Lower lobe of right lung (tissue), 2 donors: ENCODE results near the gene SLC47A2. TPM values are rescaled to one million over a fixed set of nuclear protein-coding genes. Genes with fewer than 3 reads are reported as not detected.

ENCODE experiments used
- ATAC-seq, 2 donors: fragments of 200-7000 bp; cut with Tn5 transposase; one replicate each; pipeline ENCODE4 v1.9.1; 2020 to 2022; ENCODE audit warnings: mild to moderate bottlenecking in 2 of 2, moderate library complexity in 2 of 2
- DNase-seq: peaks from one replicate; pipeline ENCODE4 v3.0.0-alpha.2; 2020
- H3K27ac ChIP-seq: fragments of 200-600 bp; one replicate; pipeline ENCODE4 v1.8.0; 2022
- H3K27me3 ChIP-seq: fragments of 200-600 bp; one replicate; pipeline ENCODE4 v1.8.0; 2022; ENCODE audit warnings: low read depth
- H3K36me3 ChIP-seq: fragments of 200-600 bp; one replicate; pipeline ENCODE4 v1.8.0; 2022; ENCODE audit warnings: mild to moderate bottlenecking
- H3K4me1 ChIP-seq: fragments of 200-600 bp; one replicate; pipeline ENCODE4 v1.8.0; 2022
- H3K4me3 ChIP-seq: fragments of 200-600 bp; one replicate; pipeline ENCODE4 v1.8.0; 2022; ENCODE audit warnings: mild to moderate bottlenecking
- H3K9me3 ChIP-seq: fragments of 200-600 bp; one replicate; pipeline ENCODE4 v1.8.0; 2022
- CTCF ChIP-seq: fragments of 200-600 bp; IDR thresholded peaks from one replicate; pipeline ENCODE4 v1.8.0; 2022; ENCODE audit warnings: antibody characterized with exemption, mild to moderate bottlenecking
- intact Hi-C: fragments of 100-400 bp; cut with DNase I; formaldehyde crosslinking; loops from one replicate; pipeline ENCODE4 v1.11.0; 2022
- total RNA-seq: library from RNA; stranded (reverse); fragmentation: NEBNext Ultra II Directional; extraction: Animal tissue kit (Norgen Biotek cat#: 25700); gene quantifications from one replicate; pipeline ENCODE4 v1.2.1, GENCODE V29; 2021
- donor health status: DM: no; HTN: yes; CAD: no; lungs with severe emphysema.

Gene SLC47A2
- total RNA-seq, 1 donor from 2014 or later = not detected

- TF ChIP-seq CTCF = no peak
- H3K27me3 ChIP-seq = no peaks in the 10 kb centered on the region
- H3K36me3 ChIP-seq = peaks cover 15% of the 10 kb centered on the region
- H3K4me3 ChIP-seq = no peak overlapping the region
- intact Hi-C loops = no loop called here
- no peak overlapping the region for H3K27ac ChIP-seq
- DNase-seq (no peak), ATAC-seq (no peak)
- no peaks in the 10 kb centered on the region for H3K9me3 ChIP-seq
- no peaks in the 10 kb centered on the region for H3K4me1 ChIP-seq
Observed at GRCh38 chr17:19683117-19683516, 33.3 kb downstream of the SLC47A2 start.

DNA sequence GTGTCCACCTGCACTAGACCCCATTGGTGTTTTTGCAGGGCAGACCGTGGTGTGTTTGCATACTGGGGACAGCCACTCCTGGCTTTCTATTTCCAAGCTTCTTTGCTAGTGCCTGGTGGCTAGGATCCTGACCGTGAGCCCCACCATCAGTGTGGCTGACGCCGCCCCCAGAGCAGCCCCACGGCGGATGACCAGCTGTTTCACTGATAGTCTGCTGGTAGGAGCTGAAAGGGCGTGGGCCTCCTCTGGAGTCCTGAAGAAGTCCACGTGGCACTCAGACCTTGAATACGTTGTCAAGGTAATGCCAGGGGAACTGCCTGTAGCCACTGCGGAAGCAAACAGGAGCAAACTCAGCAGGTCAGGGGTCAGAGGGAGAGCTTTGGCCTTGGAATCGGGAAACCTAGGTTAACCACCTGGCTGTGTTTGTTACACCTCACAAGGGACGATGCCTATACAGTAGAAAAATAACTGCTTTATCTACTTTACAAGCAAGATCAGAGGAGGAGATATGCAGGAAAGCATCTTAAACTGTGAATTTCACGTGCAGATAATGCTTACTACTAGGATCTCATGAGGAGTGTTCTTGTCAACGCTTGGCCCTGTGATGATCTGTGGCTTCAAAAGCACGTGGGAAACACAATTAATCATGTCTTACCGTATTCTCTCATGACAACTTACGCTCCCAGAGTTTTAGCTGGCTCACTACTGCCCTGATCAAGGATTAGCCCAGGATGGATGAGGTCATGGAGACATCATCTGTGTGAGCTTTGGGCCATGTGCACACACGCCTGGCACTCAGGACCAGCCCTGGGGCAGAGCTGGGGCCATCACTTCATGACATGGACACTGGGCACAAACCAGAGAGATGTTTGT lies 37.6 kb downstream of the SLC47A2 start:
- Histone ChIP-seq H3K36me3 (peaks cover 53% of the 10 kb centered on the region), H3K9me3 (no peaks in the 10 kb centered on the region), H3K27me3 (no peaks in the 10 kb centered on the region), H3K4me1 (peaks cover 6% of the 10 kb centered on the region), H3K27ac (no peak overlapping the region), H3K4me3 (no peak overlapping the region)
- ATAC-seq (no peak), DNase-seq (no peak)
- intact Hi-C loops = no loop called here
- no peak for TF ChIP-seq CTCF

- Histone ChIP-seq H3K4me3 (no peak overlapping the region), H3K36me3 (peaks cover 58% of the 10 kb centered on the region), H3K9me3 (no peaks in the 10 kb centered on the region), H3K27me3 (no peaks in the 10 kb centered on the region), H3K27ac (no peak overlapping the region), H3K4me1 (peaks cover 12% of the 10 kb centered on the region)
- no peak for TF ChIP-seq CTCF
- intact Hi-C loops = no loop called here
- no peak for DNase-seq
- ATAC-seq = no peak
Observed at GRCh38 chr17:19677736-19678379, 38.5 kb downstream of the SLC47A2 start.

- Histone ChIP-seq H3K27ac (no peak overlapping the region), H3K9me3 (no peaks in the 10 kb centered on the region), H3K27me3 (no peaks in the 10 kb centered on the region), H3K4me1 (peaks cover 21% of the 10 kb centered on the region), H3K36me3 (peaks cover 62% of the 10 kb centered on the region), H3K4me3 (no peak overlapping the region)
- TF ChIP-seq CTCF = no peak
- ATAC-seq (peak; percentile 60 to 76), DNase-seq (peak; percentile 56)
- intact Hi-C loops = no loop called here
Observed at GRCh38 chr17:19676896-19677295, 39.5 kb downstream of the SLC47A2 start.

DNA sequence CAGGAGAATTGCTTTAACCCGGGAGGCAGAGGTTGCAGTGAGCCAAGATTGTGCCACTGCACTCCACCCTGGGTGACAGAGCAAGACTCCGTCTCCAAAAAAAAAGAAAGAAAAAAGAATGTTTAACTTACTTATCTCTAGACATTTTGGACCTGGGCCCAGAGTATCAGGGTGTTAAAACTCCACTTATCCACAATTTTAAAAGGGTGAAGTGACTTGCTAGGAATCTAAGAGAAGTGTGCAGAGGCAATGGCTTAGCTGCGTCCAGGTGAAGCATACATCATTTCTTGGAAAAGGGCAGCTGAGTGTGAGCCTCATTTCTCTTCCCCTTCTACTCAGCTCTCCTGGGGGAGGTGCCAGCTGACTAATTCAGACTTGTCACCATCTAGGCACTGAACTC lies 42.8 kb downstream of the SLC47A2 start:
- no peak overlapping the region for H3K4me3 ChIP-seq
- no peak for TF ChIP-seq CTCF
- intact Hi-C loops = no loop called here
- H3K27me3 ChIP-seq = no peaks in the 10 kb centered on the region
- ATAC-seq (peak; percentile 84 to 94), DNase-seq (no peak)
- peak overlapping the region; percentile 33 for H3K27ac ChIP-seq
- H3K4me1 ChIP-seq = peaks cover 32% of the 10 kb centered on the region
- H3K36me3 ChIP-seq = peaks cover 75% of the 10 kb centered on the region
- no peaks in the 10 kb centered on the region for H3K9me3 ChIP-seq
